ENCODE measurements around the gene ACTRT3.
"Not testable (repeated sequence)": the region's sequence is repeated elsewhere in the genome, so short reads cannot be mapped to it uniquely, and the experiment has no call there.

Gene ACTRT3

GRCh38 chr3:169744366-169745054, 24.9 kb downstream of the ACTRT3 start:
- no peak overlapping the region for H3K4me3 ChIP-seq (ENCODE audit: low read depth, low read length)
- TF ChIP-seq, protein P1, sequence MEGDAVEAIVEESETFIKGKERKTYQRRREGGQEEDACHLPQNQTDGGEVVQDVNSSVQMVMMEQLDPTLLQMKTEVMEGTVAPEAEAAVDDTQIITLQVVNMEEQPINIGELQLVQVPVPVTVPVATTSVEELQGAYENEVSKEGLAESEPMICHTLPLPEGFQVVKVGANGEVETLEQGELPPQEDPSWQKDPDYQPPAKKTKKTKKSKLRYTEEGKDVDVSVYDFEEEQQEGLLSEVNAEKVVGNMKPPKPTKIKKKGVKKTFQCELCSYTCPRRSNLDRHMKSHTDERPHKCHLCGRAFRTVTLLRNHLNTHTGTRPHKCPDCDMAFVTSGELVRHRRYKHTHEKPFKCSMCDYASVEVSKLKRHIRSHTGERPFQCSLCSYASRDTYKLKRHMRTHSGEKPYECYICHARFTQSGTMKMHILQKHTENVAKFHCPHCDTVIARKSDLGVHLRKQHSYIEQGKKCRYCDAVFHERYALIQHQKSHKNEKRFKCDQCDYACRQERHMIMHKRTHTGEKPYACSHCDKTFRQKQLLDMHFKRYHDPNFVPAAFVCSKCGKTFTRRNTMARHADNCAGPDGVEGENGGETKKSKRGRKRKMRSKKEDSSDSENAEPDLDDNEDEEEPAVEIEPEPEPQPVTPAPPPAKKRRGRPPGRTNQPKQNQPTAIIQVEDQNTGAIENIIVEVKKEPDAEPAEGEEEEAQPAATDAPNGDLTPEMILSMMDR (IDR thresholded peaks at IDR 0.05; ENCODE audit: low read depth, low read length) = no peak

- H3K4me3 ChIP-seq (ENCODE audit: low read depth, low read length) = no peak overlapping the region
- TF ChIP-seq, protein P1 (IDR thresholded peaks at IDR 0.05; ENCODE audit: low read depth, low read length) = no peak
These were observed 30.3 kb downstream of the ACTRT3 start for GRCh38 chr3:169739067-169739466.

DNA sequence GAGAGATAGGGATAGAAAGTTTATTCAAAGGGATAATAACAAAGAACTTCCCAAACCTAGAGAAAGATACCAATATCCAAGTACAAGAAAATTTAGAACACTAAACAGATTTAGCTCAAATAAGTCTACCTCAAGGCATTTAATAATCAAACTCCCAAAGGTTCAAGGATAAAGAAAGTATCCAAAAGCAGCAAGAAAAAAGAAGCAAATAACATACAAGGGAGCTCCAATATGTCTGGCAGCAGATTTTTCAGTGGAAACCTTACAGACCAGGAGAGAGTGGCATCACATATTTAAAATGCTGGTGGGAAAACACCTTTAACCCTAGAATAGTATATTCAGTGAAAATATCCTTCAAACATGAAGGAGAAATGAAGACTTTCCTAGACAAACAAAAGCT, 37.5 kb downstream of the ACTRT3 start:
- not testable (repeated sequence) for H3K4me3 ChIP-seq (ENCODE audit: low read depth, low read length)

DNA sequence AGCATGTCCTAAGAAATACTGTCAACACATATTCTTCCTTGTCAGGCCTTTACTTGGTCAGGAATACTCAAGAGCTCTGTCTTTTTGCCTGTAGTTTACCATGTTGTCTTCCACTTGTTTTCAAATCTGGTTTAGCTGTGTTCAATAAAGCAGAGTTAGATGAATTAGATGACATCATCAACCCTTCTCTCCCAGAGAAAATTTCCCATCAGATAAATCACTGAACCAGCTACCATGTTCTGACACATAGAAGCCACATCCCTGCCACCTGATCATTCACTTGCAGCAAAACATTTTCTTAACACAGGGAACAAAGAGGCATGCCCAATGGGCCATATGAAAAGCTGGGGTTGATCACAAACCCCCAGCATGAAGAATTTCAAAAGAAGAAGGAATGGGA, 46.6 kb downstream of the ACTRT3 start:
- TF ChIP-seq, protein P1 (IDR thresholded peaks at IDR 0.05; ENCODE audit: low read depth, low read length) = no peak
- no peak overlapping the region for H3K4me3 ChIP-seq (ENCODE audit: low read depth, low read length)

DNA sequence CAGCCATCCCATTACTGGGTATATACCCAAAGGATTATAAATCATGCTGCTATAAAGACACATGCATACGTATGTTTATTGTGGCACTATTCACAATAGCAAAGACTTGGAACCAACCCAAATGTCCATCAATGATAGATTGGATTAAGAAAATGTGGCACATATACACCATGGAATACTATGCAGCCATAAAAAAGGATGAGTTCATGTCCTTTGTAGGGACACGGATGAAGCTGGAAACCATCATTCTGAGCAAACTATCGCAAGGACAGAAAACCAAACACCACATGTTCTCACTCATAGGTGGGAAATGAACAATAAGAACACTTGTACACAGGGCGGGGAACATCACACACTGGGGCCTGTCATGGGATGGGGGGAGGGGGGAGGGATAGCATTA, 50.9 kb downstream of the ACTRT3 start:
- H3K4me3 ChIP-seq (ENCODE audit: low read depth, low read length) = not testable (repeated sequence)

Measured in WI38 (cell line).